GM21423 (cell line): ENCODE measurements around the gene TP63.

Source experiments
- ATAC-seq: cut with Tn5 transposase; IDR thresholded peaks from one replicate; pipeline ENCODE4 v1.9.1; 2021; ENCODE audit warnings: mild to moderate bottlenecking, moderate library complexity; ENCODE audit not compliant: unreplicated experiment

TP63 gene

GRCh38 chr3:189842681-189843602, 211.8 kb downstream of the TP63 start:
- ATAC-seq: no peak

DNA sequence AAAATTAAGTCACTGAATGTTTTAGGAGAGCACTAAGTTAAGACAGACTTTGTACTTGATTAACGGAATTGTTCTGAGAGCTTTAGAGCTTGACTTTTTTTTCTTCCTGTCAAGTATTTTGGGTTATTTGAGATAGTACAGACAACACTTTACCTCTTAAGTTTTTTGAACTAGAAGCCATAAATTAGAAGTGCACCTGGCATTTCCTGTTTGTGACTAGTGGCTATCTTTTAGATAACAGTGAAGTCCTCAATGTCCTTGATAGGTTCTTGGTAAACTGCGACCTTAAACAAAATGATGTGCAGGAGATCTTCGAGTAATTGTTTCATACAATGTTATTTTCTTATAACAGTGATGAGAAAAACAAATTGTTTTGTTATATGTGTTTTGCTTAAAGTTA, 213.9 kb downstream of the TP63 start:
- no peak for ATAC-seq

DNA sequence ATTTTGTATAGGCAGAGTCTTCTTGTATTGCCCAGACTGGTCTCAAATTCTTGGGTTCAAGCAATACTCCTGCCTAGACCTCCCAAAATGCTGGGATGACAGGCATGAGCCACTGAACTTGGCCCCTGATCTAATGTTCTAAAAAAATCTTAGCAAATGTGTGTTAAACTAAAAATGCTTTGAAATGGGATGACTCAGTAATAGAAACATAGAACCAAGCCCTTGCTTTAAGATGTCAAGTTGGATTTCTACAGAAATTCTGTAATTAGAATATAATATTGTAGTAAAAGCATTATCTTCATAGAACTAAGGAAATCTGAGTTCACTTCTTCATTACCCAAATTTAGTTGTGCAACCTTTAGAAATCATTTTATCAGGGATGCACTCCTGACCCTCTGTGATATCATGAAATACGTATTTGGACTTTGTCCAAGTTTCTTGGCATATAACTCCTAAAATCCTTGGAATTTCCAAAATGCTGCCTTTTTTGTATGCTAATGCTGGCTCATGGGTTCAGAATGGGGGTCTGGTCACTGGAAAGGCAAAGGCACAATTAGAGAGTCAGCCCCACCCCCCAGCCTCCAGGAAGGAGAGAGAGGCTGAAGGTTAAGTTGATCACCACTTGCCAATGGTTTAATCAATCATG, 217.3 kb downstream of the TP63 start:
- no peak for ATAC-seq

DNA sequence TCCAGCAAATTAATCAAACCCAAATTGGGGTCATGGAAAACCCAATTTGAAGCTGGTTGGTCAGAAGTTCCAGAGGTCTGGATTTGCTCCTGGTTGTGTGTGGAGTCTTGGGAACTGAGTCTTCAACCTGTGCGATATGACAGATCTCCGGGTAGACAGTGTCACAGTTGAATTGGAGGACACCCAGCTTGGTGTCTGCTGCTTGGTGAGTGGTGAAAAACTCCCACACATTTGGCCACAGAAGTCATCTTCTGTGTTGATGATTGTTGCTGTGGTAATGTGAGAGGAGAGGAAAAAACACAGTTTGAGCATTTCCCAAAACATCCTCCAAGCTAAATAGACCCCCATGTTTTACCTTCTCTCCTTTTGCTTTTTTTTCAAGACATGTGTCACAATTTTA, 218.1 kb downstream of the TP63 start:
- ATAC-seq: no peak

DNA sequence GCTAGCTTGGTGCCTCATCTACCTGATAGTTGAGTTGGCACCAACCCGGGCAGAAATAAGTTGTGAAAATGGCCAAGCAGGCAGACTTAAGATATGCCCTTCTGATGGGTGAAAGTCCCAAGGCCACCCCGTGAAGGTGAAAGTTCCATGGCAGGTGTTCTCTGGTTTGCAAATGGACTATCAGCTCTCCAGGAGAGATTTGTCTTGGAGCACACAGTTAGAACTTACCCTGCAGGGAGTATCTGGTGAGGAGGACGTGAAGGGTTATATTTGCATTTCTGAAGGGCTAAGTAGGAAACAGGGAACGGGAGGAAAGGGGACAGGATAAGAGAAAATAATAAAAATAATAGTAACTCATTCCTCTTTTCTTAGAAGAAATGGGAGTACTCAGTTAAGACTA, 220.5 kb downstream of the TP63 start:
- ATAC-seq: no peak

DNA sequence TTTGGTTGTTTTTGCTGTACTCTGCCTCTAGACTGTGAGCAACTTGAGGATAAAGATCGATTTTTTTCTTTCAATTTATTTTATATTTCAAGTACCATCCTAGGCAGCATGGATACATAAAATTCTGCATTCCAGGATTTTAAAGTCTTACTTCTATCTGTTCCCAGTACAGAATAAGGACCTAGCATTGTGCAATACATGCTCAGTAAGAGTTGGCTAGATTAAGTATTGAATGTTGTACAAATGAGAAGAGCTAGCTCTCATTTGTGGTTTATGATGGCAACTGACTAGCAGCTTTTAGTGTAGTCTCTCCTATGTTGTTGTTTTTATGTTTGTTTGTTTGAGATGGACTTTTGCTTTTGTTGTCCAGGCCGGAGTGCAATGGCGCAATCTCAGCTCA, 222.7 kb downstream of the TP63 start:
- no peak for ATAC-seq

GRCh38 chr3:189860296-189860695, 229.1 kb downstream of the TP63 start:
- no peak for ATAC-seq

DNA sequence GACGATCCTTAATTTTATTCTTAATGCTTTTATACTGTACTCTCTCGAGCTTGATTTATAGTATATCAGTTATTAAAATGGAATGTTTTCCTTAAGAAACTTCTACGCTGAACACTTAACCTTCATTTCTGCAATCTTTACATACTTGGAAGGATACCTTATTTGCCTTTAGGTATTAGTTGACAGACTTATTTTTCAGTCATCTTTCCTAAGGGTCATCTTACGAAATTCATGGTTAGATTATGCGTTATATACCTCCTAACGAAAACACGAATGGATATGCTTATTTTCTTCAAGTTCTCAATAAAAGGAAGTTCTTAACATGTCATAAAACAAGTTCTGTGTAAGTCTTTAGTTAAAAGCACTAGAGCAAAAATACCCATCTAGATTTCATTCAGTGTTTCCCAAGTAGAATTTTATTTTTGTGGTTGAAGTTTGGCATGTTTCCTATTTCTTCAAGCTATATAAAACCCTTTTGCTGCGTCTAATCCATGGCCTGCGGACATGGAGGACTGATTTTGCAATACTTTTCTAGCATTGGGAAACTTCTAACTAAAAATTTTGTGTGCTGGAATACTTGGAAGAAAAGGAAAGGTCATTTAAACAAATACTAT, 231.3 kb downstream of the TP63 start:
- no peak for ATAC-seq

DNA sequence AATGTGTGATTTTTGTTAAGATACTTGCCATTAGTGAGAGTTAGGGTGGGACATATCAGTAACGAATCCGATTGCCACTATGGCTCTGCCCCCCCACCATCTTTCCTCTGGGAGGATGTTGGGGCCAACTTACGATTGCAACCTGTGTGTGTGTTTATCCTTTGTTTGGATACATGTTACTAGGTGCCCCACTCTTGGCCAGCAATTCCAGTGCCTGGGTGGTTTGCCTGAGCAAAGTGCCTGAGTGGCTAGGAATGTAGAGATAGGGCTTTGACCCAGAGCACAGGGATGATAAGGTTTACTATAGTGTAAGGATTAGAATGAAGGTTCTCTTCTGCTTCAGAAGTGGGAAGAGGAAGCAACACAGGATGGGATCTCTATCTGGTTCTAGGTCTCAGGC, 231.8 kb downstream of the TP63 start:
- ATAC-seq: no peak

DNA sequence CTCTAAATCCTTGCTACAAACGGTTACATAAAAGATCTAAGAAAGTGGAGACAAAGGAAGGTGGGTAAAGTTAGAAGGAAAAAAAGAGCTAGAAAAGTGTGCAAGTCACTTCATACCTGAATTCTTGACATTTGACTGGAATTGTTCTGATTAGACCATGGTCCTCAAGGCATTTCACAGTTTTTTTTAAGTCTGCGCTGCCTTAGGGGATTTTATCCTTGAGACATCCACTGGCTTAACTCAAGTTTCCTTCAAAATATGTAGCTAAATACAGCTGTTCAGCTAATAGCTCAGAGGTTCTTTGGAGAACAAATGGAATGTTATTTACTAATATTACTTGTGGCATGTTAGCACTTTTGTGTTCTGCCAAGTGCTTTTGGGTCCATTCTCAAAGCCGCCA, 236.9 kb downstream of the TP63 start:
- ATAC-seq: no peak

DNA sequence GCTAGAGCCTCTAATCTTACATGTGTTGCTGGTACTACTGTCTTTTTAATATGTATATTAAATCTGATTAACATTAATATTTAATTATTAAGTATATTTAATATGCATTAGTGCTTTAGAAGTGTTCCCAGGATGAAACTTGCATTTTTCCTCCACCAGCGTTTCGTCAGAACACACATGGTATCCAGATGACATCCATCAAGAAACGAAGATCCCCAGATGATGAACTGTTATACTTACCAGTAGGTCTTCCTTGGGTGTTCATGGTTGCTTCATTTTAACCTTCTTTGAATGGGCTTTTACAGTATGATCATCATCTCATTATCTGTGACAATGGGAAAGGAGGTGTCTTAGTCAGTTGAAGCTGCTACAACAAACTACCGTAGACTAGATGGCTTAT, 238.0 kb downstream of the TP63 start:
- ATAC-seq: no peak

DNA sequence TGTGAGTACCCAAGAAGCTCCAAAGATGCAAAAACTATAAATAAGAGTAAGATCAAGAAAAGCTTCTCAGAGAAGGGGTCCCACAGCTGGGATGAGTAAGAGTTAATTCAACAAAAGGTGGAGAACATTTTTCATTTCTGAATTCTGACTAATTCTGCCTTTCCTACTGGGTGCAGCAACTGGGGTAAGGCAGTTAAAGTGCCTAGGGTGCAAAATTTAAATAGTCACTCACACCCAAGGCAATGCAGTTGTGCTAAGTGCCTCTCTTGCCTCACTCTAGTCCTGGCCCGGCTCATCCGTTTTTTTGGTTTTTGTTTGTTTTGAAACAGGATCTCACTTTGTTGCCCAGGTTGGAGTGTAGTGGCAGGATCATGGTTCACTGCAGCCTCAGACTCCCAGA, 240.2 kb downstream of the TP63 start:
- no peak for ATAC-seq

GRCh38 chr3:189883113-189883753, 252.0 kb downstream of the TP63 start:
- ATAC-seq: peak; percentile 72

- ATAC-seq: no peak
Measured at GRCh38 chr3:189890496-189890895, 259.3 kb downstream of the TP63 start.

DNA sequence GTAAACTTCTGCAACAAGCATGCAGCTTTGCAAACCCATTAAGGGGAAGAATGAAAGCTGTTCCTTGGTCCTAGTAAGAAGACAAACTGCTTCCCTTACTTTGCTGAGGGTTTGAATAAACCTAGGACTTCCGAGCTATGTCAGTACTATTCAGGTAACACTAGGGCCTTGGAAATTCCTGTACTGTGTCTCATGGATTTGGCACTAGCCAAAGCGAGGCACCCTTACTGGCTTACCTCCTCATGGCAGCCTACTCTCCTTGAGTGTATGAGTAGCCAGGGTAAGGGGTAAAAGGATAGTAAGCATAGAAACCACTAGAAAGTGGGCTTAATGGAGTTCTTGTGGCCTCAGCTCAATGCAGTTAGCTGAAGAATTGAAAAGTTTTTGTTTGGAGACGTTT, 265.3 kb downstream of the TP63 start:
- no peak for ATAC-seq

DNA sequence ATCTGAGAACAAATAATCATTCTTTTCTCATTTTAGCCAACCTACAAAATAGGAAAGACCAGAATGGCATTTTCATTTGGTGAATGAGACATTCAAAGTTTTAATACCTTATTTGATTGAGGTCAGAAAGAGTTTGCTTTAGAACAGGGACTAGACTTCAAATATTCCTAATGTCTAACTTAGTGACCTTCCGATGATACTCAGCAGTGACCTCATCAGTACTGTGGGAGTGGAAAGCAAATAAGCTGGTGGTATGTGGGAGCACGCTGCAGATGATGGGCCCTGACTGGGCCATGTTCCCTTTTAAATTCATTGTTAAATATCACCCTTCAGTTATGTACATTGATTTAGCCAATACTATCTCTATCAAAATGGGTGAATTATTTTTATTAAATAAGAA, 266.2 kb downstream of the TP63 start:
- no peak for ATAC-seq

DNA sequence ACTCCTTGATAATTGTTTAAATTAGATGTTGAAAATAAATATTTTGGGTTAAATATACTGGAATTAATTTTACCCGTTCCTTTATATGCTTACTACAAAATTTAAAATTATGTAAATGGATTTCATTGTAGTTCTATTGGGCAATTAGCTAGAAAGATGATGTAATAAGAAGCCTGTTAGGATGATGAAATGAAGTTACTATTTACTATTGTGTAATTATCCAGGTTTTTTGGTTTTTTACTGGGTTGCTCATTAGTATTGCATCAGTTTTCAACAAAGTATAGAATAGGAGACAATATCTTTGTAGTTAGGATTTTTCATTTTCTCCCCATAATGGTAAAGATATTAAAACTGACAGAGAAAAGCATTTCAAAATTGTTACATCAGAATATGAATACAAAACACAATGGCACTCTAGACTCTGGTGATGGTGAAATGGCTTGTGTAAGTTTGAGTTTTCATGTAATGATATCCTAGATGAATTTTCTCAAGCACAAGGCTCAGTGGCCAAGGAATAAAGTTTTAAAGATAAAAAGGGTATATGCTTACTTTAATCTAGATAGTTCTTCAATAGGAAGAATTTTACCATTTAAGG, 267.5 kb downstream of the TP63 start:
- ATAC-seq: no peak

- ATAC-seq: no peak
Measured at GRCh38 chr3:189899186-189899585, 268.0 kb downstream of the TP63 start.

DNA sequence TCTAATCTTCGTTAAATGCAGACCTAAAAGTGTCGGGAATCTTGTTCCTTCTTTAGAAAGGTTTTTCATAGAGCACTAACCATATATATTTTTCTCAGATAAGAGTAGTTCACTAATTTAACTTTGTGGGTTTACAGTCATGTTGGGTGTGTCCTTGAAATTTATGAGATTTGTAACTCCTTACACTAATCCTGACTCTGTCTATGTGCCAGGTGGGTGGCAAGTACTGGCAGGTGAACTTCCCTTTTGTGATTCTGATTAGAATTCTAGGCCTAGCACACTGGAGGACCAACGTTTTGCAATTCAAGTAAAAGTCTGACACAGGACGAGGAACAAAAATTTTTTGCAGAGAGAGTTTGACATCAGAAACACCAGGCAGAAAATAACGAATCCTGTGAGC, 269.4 kb downstream of the TP63 start:
- no peak for ATAC-seq

DNA sequence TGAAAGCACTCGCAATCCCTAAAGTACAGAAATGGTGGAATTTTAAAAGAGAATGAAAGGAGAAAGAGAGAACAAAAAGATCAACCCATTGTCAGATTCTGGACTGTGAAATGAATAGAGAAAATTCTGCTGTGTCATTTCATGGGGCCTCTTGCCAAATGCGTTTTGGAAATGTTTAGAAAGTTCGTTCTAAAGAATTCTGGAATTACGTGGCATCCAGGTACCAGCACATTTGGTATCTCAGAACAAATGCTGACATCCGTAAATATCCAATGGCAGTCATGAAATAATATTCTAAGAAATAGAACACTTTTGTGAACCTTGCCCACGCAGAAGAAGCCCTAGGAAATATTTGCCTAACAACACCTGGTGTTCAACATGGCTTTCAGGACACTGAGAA, 270.3 kb downstream of the TP63 start:
- no peak for ATAC-seq
